ENCODE measurements around the gene MT1X.
"Not testable (repeated sequence)": the region's sequence is repeated elsewhere in the genome, so short reads cannot be mapped to it uniquely, and the experiment has no call there.

Gene MT1X

GRCh38 chr16:56713794-56714193 is 31.5 kb downstream of the MT1X start:
- DNase-seq, result no peak

DNA sequence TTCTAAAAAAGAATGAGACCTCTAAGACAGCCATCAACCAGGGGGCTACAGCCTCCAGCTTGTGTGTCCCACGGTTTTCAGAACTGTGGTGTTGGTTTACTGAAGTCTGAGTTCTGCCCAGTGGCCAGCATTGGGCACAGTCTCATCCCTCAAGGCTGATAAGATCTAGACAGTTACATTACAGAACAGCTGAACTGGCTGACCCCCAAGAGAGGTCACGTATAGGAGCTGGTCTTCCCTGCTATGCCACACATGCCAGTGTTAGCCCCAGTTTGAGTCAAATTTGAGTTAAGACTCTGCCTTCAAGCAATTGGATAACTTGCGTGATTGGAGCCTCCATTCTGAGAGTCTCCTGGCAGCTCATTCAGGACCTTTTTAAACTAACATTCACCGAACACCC is 32.9 kb downstream of the MT1X start:
- no peak for DNase-seq

DNA sequence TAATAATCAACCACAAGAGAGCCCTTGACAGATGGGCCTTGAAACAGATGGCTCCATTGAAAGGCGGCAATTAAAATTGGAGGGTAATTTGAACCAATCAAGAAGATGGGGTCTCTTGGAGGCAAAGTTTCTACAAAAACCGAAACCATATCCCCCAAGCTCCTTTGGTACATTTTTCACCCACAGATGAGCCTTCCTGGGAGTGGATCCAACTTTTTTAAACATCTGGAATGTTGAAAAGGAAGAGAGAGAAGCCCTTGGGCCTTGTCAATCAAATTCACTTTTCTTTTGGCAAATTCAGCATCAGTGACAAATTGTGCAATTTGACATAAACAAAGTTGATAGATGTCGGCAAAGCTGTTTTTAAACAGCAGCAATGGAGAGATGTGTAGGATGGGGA is 34.5 kb downstream of the MT1X start:
- no peak for DNase-seq

DNA sequence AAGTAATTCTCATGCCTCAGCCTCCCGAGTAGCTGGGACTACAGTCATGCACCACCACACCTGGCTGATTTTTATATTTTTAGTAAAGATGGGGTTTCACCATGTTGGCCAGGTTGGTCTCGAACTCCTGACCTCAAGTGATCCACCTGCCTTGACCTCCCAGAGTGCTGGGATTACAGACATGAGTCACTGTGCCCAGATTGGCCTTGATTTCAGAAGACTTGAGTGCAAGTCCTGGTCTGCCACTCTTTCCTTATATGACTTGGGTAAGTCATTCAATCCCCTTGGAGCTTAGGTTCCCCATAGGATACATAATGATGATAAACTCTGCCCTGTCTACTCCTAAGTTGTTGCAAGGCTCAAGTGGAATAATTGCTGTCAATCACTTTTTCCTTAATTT is 35.3 kb downstream of the MT1X start:
- DNase-seq, result not testable (repeated sequence)

- no peak for DNase-seq
These were observed 40.1 kb downstream of the MT1X start for GRCh38 chr16:56722200-56722842.

DNA sequence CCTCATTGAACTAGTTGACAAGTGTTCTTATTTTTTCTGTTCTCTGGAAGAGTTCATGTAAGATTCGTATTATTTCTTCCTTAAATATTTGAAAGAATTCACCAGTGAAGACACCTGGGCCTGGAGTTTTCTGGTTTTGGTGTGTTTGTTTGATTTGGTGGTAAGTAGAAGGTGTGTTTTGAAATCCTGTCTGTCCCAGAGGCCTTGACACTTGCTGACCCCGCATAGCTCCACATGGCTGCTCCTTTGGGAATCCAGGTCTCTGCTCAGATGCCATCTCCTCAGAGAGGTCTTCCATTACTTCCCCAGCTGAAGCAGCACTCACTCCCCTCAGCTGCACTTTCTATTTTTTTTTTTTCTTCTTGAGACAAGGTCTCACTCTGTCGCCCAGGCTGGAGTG is 41.9 kb downstream of the MT1X start:
- no peak for DNase-seq

DNA sequence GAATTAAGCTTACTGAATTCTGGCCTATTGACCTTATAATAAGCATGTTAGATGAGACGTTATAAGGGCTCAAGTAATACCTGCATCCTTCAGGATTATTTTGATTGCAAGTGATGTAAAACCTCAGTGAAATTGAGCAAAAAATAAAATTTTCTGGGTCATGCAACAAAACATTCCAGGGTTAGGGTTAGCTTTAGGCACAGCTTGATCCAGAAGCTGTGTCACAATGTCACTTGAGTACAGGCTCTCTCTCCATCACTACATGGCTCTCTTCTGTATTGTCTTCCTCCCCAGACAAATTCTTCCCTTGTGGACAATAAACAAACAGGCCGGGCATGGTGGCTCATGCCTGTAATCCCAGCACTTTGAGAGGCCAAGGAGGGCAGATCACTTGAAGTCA is 44.0 kb downstream of the MT1X start:
- no peak for DNase-seq

- DNase-seq, result no peak
These were observed 44.7 kb downstream of the MT1X start for GRCh38 chr16:56726926-56727325.

DNA sequence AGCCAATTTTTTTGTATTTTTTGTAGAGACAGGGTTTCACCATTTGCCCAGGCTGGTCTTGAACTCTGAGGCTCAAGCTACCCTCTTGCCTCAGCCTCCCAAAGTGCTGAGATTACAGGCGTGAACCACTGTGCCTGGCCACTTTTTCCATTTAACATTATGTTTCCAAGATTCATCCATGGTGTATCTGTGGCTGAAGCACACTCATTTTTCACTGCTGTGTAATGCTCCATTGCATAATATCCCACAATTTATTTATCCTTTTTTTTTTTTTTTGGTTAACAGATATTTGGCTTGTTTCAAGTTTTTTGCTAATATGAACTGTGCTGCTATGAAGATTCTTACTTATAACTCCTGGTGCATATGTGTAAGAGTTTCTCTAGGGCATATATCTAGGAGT is 45.8 kb downstream of the MT1X start:
- DNase-seq, result no peak

GRCh38 chr16:56728980-56729734 is 46.9 kb downstream of the MT1X start:
- DNase-seq, result peak; percentile 32

- peak; percentile 77 for DNase-seq
These were observed 47.7 kb downstream of the MT1X start, which contains the start of gene NUP93 for GRCh38 chr16:56729735-56730662. TSS of gene NUP93 (plus strand) at chr16:56730129. CDS start at chr16:56748248, 18,119 bp downstream.

- no peak for DNase-seq
These were observed 50.1 kb downstream of the MT1X start for GRCh38 chr16:56732366-56732765.

DNA sequence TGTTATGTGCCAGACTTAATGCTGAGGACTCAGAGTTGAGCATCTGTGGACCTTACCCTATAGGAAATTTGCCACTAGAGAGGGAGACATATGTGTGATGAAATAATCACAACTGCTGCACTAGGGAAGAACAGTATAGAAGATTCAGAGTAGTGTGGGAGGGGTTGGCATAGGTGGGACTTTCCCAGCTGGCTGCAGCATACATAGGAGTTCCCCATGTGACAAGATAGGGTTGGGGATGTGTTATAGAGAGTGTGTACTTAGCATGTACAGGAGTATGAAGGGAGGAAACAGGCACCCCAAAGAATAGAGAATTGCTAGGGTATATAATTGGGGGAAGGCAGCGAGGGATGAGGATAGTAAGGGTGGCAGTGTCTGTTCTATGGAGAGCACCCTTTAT is 50.6 kb downstream of the MT1X start:
- no peak for DNase-seq
